HG02610 (cell line): Measurements from ENCODE around the gene TADA2B.

Source experiments
- ATAC-seq: cut with Tn5 transposase; IDR thresholded peaks from one replicate; pipeline ENCODE4 v1.9.1; 2021; ENCODE audit warnings: mild to moderate bottlenecking, moderate library complexity; ENCODE audit not compliant: unreplicated experiment

The TADA2B gene

GRCh38 chr4:7055111-7055989 is 12.2 kb downstream of the TADA2B start:
- no peak for ATAC-seq

- ATAC-seq: no peak
Observed at GRCh38 chr4:7055990-7056325, 12.8 kb downstream of the TADA2B start.

- no peak for ATAC-seq
Observed at GRCh38 chr4:7058792-7059191, 15.6 kb downstream of the TADA2B start.

DNA sequence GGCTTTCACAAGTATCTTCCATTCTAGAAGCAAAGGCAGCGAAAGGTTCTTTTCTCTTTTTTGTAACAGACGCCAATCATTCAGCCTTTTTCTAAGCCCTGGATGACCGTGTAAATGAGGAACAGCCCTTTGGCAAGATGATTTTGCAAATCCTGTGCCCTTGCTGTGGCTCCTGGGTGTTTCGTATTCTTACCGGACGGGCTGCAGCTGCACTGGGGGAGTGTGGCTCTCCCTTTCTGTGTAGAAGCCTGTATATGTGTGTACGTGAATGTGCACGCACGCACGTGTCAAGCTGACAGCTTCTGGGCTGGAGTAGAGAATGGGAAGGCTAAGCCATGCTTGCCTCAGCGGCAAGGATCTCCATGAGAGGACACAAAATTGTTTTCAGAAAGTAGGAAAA is 16.5 kb downstream of the TADA2B start:
- ATAC-seq: no peak

DNA sequence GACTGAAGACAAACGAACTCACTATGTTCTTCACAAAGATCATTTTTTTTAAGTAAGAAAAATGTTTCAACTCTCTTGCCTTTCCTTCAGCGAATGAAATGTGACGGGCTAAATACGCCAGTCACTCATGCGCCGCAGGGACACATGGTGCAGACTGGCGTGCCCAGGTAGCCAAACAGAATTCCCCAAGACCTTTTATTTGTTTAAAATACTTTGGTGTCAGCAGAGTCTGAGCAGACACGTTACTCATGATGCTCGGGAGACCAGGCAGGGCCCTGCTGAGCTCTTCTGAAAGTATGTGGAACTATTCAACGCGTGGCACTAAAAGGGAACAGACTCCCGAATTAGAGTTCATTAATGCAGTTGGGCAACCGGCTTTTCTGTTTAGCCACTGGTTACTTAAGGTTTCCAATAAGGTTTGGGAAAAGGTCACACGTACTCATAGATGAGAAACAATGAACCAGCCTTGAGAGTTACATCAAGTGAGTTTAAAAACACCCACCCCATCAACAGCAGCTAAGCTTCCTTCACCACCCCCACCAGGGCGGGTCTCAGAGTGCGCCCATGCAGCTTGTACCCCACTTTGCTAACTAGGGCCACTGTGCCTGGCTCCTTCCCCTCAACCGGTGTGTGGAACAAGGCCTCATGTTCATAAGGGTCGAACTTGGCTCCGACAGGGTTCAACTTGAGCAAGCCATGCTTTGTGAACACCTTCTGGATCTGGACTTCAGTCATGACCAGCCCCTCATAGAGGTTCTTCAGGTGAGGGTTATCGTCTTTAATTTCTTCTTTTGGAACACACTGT is 17.4 kb downstream of the TADA2B start:
- ATAC-seq: no peak

DNA sequence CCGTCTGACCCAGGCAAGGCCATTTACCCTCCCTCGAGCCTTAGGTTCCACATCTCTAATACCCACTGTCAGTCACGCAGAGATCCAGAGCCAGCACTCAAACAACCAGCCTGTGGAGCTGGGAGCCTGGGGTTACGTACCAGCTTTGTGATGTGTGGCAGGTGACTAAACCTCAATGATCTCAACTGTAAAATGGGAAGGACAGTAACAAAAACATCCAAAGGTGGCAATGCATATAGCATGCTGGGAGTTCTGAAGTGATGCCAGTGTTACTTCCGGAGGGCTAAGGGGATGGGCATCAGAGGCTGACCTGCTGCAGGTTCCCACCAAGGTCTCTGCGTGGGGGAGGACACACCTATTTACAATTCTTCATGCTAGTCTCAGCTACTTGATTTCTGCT is 18.6 kb downstream of the TADA2B start:
- no peak for ATAC-seq

GRCh38 chr4:7062816-7063215 is 19.6 kb downstream of the TADA2B start:
- ATAC-seq: no peak

- ATAC-seq: no peak
Observed at GRCh38 chr4:7063362-7063761, 20.2 kb downstream of the TADA2B start.

GRCh38 chr4:7066006-7066405 is 22.8 kb downstream of the TADA2B start:
- no peak for ATAC-seq

DNA sequence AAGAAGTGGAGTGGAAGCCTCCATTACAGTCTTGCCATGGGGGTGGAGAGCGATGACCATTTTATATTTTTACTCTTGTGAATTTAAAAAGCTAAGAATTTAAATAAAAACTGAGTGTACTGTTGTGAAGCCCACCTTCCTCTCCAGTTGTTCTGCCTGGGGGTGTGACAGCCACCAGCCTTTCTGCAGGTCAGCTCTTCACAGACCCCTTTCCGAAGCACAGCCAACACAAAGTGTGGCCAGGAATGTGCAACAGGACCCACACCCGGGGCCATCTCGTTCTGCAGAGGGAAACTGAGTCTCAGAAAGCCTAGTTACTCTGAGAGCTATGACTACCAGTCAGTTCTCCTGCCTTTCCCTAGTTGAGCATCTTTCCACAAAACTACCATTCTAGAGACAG is 23.3 kb downstream of the TADA2B start:
- ATAC-seq: no peak

- no peak for ATAC-seq
Observed at GRCh38 chr4:7067126-7067451, 23.9 kb downstream of the TADA2B start.

- ATAC-seq: peak; percentile 90
Observed at GRCh38 chr4:7067452-7068278, 24.5 kb downstream of the TADA2B start, which contains the start of gene GRPEL1. Gene GRPEL1 (minus strand): TSS chr4:7068064. CDS start chr4:7068032, 32 bp downstream.

DNA sequence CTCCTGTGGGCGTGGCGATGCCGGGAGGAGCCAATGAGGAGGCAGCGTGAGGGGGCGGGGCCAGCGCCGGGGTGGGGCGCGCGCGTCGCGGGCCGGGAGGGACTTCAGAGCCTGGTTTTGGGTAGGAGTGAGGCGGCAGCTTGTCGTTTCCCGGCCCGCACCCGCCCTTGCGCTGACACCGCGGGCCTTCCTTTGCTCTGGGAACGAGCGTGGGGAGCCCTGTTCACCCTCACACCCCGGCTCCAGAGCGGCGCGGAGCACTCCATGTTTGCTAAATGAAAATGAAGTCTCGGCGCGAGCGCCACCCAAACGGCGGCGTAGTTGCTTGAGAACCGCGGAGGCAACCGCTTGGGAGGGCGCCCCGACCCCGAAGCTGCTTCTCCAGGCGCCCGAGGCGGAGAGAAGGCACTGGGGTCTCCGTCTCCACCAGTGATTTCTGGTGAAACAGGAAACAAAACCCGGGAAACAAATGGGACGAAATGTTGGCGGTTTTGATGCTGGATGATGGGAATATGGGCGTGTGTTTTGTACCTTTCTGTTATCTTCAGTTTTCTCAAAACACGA is 25.2 kb downstream of the TADA2B start:
- peak; percentile 18 for ATAC-seq

DNA sequence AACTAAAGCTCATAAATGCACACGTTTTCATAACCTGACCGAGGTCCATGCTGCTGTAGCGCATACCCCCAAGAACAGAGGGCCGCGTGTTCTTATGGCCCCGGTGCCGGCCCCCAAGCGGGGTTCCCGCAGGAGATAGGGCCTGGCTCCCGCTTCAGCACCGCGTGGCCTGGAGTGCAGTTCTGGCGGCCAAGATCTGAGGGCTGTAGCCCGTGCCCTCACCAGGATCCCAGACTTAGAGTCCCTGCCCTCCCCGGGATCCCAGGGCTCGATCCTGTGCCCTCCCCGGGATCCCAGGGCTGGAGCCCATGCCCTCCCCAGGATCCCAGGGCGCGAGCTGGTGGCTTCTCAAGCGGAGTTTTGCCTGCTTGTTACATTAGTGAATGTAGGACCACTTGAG is 25.7 kb downstream of the TADA2B start:
- no peak for ATAC-seq

DNA sequence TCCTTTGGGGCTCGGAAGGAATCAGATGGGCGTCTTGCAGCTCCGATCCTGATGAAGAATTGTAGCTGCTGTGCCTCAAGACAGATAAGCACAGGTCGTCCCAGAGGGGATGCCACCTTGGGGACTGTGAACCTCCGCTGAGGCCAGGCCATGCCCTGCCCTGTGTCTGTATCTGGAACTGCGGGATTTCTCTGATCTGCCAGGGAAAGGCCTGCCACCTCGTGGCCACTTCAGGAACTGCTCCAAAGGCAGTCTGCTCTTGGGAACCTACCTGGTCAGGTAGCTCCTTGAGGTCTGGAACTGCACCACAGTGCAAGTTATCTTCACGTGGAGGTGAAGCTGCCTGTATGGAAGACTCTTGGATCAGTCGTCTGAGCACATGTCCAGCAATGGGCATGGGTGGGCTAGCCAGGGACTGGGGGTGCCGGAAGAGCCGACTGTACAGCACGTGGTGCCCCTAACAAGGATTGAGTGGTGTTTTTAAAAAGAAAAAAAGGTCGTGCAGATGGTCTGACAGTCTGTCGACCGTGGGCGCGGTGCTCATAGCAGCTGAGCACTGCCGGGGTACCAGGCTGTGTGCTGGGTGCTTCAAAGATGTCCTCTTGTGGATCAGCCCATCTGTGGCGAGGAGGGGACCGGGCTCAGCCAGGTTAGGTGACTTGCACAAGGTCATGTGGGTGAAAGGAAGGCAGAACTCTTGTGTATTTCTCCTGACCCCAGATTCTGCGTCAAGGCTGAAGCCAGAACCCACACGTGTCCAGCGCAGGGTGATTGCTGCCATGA is 27.7 kb downstream of the TADA2B start:
- ATAC-seq: no peak

DNA sequence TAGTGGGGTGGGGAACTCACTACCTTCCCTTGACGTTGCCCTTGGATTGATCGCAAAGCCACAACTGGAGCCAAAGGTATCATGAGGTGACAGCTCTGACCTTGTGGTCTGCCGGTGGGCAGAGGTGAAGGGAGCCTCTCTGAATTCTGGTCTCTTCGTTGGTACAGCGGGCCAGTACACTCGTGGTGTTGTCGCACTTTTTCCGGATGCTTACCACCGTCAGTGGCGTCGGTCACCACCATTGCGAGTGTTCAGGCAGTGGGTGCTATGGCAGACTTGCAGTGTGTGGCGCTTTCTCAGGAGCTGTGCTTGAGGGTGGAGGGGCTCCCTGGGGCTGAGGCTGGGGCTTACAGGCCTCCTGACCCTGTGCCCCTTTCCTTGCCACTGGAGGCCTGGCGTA is 29.9 kb downstream of the TADA2B start:
- no peak for ATAC-seq

DNA sequence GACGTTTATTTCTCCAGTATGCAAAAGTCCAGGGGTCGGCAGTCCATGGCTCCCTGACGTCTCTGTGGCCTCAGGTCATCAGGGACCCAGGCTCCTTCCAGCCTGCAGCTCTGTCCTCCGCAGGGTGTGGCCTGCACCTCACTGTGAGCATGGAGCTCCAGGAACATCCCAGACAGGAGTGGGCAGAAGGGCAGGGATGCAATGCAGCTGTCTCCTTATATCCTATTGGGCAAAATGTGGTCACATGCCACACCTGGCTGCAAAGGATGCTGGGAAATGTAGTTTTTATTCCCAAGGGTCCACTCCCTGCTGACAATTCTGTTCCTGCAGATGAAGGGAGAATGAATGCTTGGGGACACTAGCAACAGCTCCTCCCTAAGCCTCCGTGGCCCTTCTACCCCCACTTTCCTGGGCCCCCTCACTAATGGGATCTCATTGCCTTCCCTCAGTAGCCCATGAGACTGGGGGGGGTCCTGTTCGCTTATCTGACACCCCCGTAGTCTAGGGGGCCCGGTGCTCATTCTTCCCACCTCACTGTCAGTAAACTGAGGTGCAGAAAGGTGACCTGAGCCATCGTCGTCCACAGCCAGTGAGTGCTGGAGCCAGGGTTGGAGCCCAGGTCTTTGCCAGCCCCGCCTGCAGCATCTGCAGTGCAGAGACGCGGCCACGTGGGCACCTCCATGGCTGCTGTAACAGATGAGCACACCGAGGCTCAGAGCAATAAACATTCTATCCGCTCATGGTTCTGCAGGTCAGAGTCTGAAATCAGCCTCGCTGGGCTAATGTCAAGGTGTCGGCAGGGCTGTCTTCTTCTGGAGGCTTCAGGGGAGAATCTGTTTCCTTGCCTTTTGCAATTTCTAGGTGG is 30.6 kb downstream of the TADA2B start:
- ATAC-seq: no peak

DNA sequence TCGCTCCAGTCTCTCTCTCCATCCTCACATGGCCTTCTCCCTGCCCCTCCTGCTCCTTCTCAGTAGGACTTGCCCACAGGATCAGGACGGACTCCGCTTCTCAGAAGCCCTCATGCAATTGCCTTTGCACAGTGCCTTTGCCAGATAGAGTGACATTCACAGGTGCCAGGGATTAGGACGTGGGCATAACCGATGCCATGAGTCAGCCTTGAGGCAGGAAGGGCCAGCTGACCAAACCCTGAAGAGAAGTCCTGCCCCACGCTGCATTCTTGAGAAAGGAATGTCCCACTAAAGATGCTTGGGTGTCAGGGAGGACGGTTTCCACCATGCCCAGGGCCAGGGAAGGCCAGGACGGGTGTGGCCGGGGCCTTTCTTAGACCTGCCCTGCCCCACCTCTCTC is 31.3 kb downstream of the TADA2B start:
- ATAC-seq: no peak

- no peak for ATAC-seq
Observed at GRCh38 chr4:7075962-7076695, 33.0 kb downstream of the TADA2B start.
